H1 (cell line): Measurements from ENCODE around the gene GDF2. TPM values are rescaled to one million over a fixed set of nuclear protein-coding genes. Genes with fewer than 3 reads are reported as not detected.

Experiments
- ATF2 ChIP-seq: IDR thresholded peaks from 2 replicates; pipeline ENCODE4 v1.6.1; 2012; ENCODE audit warnings: low read length, inconsistent platforms
- BACH1 ChIP-seq: IDR thresholded peaks from 2 replicates; pipeline ENCODE4 v1.6.1; 2012; ENCODE audit warnings: low read length, improper control_type of control experiment
- CEBPB ChIP-seq: IDR thresholded peaks from 2 replicates; pipeline ENCODE4 v1.6.1; 2012; ENCODE audit warnings: low read depth, low read length
- GABPA ChIP-seq: IDR thresholded peaks from 2 replicates; pipeline ENCODE4 v1.6.1; 2011; ENCODE audit warnings: mild to moderate bottlenecking, low read length, moderate library complexity, borderline replicate concordance; ENCODE audit not compliant: insufficient read depth
- POLR2A ChIP-seq, 2 experiments: IDR thresholded peaks; 1 replicate in 1 of 2; 2 replicates in 1 of 2; pipeline ENCODE4 v1.6.1; 2011; ENCODE audit warnings: low read depth in 2 of 2, low read length in 2 of 2, mild to moderate bottlenecking in 2 of 2; ENCODE audit errors: control extremely low read depth in 1 of 2
- USF2 ChIP-seq: IDR thresholded peaks from 2 replicates; pipeline ENCODE4 v1.6.1; 2011; ENCODE audit warnings: low read length, improper control_type of control experiment
- YY1 ChIP-seq: IDR thresholded peaks from 2 replicates; pipeline ENCODE4 v1.6.1; 2011; ENCODE audit warnings: low read depth, mild to moderate bottlenecking, low read length
- polyA plus RNA-seq, 7 experiments: library from polyadenylated mRNA; depleted of rRNA in 3 of 7; stranded (reverse) in 5 of 7; unstranded in 2 of 7; fragments of >200 nt in 5 of 7; fragments of 200-250 nt in 2 of 7; gene quantifications; 1 replicate in 5 of 7; 2 replicates in 1 of 7; 4 replicates in 1 of 7; pipeline versions ENCODE4 v1.2.1 to v1.2.3, GENCODE V29; 2011 to 2013; ENCODE audit warnings: missing spikeins in 2 of 7, mixed read lengths in 2 of 7
- total RNA-seq: library from RNA; stranded (reverse); fragmentation: NEBNext Ultra II Directional; extraction: Animal tissue kit (Norgen Biotek cat#: 25700); gene quantifications from 2 replicates; pipeline ENCODE4 v1.2.1, GENCODE V29; 2021

Gene GDF2
- total and polyA plus RNA-seq, 2 of the 8 experiments (the other 6 are each of a cell fraction or from before 2014, with no cell fraction given) = not detected

- TF ChIP-seq USF2 = no peak
- TF ChIP-seq ATF2 = no peak
- no peak for TF ChIP-seq GABPA
- no peak for TF ChIP-seq BACH1
- no peak for TF ChIP-seq CEBPB
- TF ChIP-seq POLR2A (IDR thresholded peaks at IDR 0.05; ENCODE audit: control extremely low read depth in 1 of 2, low read depth in 2 of 2, low read length in 2 of 2) = no peak
- TF ChIP-seq YY1 = no peak
- TF ChIP-seq, all 59 proteins: peak for 0
Observed at GRCh38 chr10:47276576-47277351, 45.5 kb upstream of the GDF2 start (continued).
